Endothelial cell of umbilical vein (primary cell): ENCODE results near the gene STOML3. TPM values are rescaled to one million over a fixed set of nuclear protein-coding genes. Genes with fewer than 3 reads are reported as not detected.

Experiments used
- BruUV-seq: library from RNA; stranded (reverse); fragments of 400-500 nt; replicated peaks from 2 replicates; lab custom pipeline; 2021; lab: Mats Ljungman, UMichigan
- CTCF ChIA-PET: fragments of 300-600, 350-600 bp; sonication (Branson Sonifier 250); formaldehyde crosslinking; loops from one replicate; lab custom pipeline; 2021; ENCODE audit warnings: antibody characterized with exemption, inconsistent platforms; lab: Charles Lee
- POLR2A ChIA-PET: fragments of 300-600, 350-600 bp; sonication (Branson Sonifier 250); formaldehyde crosslinking; loops from one replicate; lab custom pipeline; 2021; ENCODE audit warnings: antibody characterized with exemption, inconsistent platforms; lab: Charles Lee
- DNase-seq: peaks from one replicate; pipeline ENCODE4 v3.0.0-alpha.2; 2011; ENCODE audit warnings: low read depth, low spot score
- FAIRE-seq: peaks from 2 replicates; lab custom pipeline; 2011; peaks lifted over from hg19 to GRCh38; lab: Jason Lieb, UNC
- H2AFZ ChIP-seq: 2 replicates; pipeline ENCODE4 v1.6.0; 2012; ENCODE audit warnings: low read depth, low read length, control low read depth, inconsistent platforms
- H3K27ac ChIP-seq: 2 replicates; pipeline ENCODE4 v1.5.1; 2011; ENCODE audit warnings: low read depth, mild to moderate bottlenecking, control low read depth, low read length, moderate library complexity; ENCODE audit not compliant: insufficient read depth
- H3K27me3 ChIP-seq, 2 experiments: 2 replicates each; pipeline versions ENCODE4 v1.6.0 to v1.6.1; 2011; ENCODE audit warnings: low read length in 2 of 2, mixed read lengths in 1 of 2; ENCODE audit not compliant: control insufficient read depth in 2 of 2, insufficient read depth in 2 of 2
- H3K36me3 ChIP-seq, 2 experiments: 2 replicates in 1 of 2; 3 replicates in 1 of 2; pipeline ENCODE4 v1.5.1; 2011; ENCODE audit warnings: low read length in 2 of 2, mild to moderate bottlenecking in 1 of 2, moderate library complexity in 1 of 2; ENCODE audit not compliant: control insufficient read depth in 2 of 2, insufficient read depth in 2 of 2; ENCODE audit errors: extremely low read depth in 1 of 2
- H3K4me1 ChIP-seq: 3 replicates; pipeline ENCODE4 v1.5.1; 2011; ENCODE audit warnings: mild to moderate bottlenecking, low read length; ENCODE audit not compliant: control insufficient read depth, insufficient read depth; ENCODE audit errors: extremely low read depth
- H3K4me2 ChIP-seq: 2 replicates; pipeline ENCODE4 v1.6.1; 2011; ENCODE audit warnings: low read length, control low read depth, mixed read lengths; ENCODE audit not compliant: insufficient read depth
- H3K4me3 ChIP-seq, 3 experiments: fragments of 200-600 bp in 1 of 3; sonication (generic), shearing (Covaris generic) in 1 of 3; replicated peaks in 1 of 3; 2 replicates each; pipeline ENCODE4 v1.5.1; 2011 to 2016; ENCODE audit warnings: control low read depth in 3 of 3, low read length in 3 of 3, mild to moderate bottlenecking in 2 of 3, inconsistent platforms in 1 of 3, low read depth in 1 of 3, moderate library complexity in 1 of 3; ENCODE audit not compliant: insufficient read depth in 1 of 3
- H3K79me2 ChIP-seq: 2 replicates; pipeline ENCODE4 v1.6.0; 2012; ENCODE audit warnings: low read length, inconsistent platforms; ENCODE audit not compliant: control insufficient read depth, insufficient read depth
- H3K9ac ChIP-seq: replicated peaks from 2 replicates; pipeline ENCODE3; 2011; ENCODE audit warnings: low read length, control low read depth; ENCODE audit not compliant: insufficient read depth; ENCODE audit errors: extremely low read depth
- H3K9me1 ChIP-seq: replicated peaks from 3 replicates; pipeline ENCODE4 v1.6.0; 2011; ENCODE audit warnings: mild to moderate bottlenecking, low read length; ENCODE audit not compliant: control insufficient read depth, insufficient read depth; ENCODE audit errors: extremely low read depth
- H3K9me3 ChIP-seq: replicated peaks from 2 replicates; pipeline ENCODE4 v1.5.1; 2012; ENCODE audit warnings: low read length, inconsistent platforms; ENCODE audit not compliant: control insufficient read depth, insufficient read depth
- H4K20me1 ChIP-seq: replicated peaks from 2 replicates; pipeline ENCODE3; 2011; ENCODE audit warnings: mild to moderate bottlenecking, low read length; ENCODE audit not compliant: control insufficient read depth, insufficient read depth; ENCODE audit errors: extremely low read depth
- EZH2 ChIP-seq: IDR thresholded peaks from 2 replicates; pipeline ENCODE4 v1.6.1; 2012; ENCODE audit warnings: borderline replicate concordance, low read depth, mild to moderate bottlenecking, moderate library complexity, low read length, inconsistent platforms; ENCODE audit not compliant: severe bottlenecking
- FOS ChIP-seq: IDR thresholded peaks from 2 replicates; pipeline ENCODE4 v1.6.1; 2011; ENCODE audit warnings: mild to moderate bottlenecking, low read length, moderate library complexity, borderline replicate concordance; ENCODE audit not compliant: insufficient read depth
- GATA2 ChIP-seq: IDR thresholded peaks from 2 replicates; pipeline ENCODE4 v1.7.0; 2011; ENCODE audit warnings: low read depth, mild to moderate bottlenecking, moderate library complexity, mixed read lengths, low read length; ENCODE audit not compliant: insufficient read length, insufficient read depth
- JUN ChIP-seq: IDR thresholded peaks from 2 replicates; pipeline ENCODE4 v1.6.1; 2011; ENCODE audit warnings: borderline replicate concordance, low read depth; ENCODE audit not compliant: insufficient read length, insufficient read depth
- MYC ChIP-seq: IDR thresholded peaks from one replicate; pipeline ENCODE4 v1.6.1; 2011; ENCODE audit warnings: mild to moderate bottlenecking, low read depth, low read length
- POLR2A ChIP-seq: IDR thresholded peaks from 2 replicates; pipeline ENCODE4 v1.6.1; 2012; ENCODE audit warnings: low read depth, mild to moderate bottlenecking, control low read depth, low read length
- POLR2AphosphoS5 ChIP-seq: IDR thresholded peaks from 2 replicates; pipeline ENCODE4 v1.6.1; 2012; ENCODE audit warnings: low read depth, mild to moderate bottlenecking, control low read depth, low read length, moderate library complexity; ENCODE audit not compliant: insufficient read depth
- dilution Hi-C: fragments of 300-500 bp; cut with MboI; formaldehyde crosslinking; loops from one replicate; pipeline ENCODE4 v1.15.0; 2019; ENCODE audit warnings: low sequenced_read_pairs; ENCODE audit not compliant: extremely low pct_ligation_motif_present
- intact Hi-C: fragments of 100-400 bp; cut with micrococcal nuclease; formaldehyde crosslinking; loops from one replicate; pipeline ENCODE4 v1.10.0; 2022
- polyA plus RNA-seq, 4 experiments: library from polyadenylated mRNA; depleted of rRNA in 3 of 4; stranded (reverse) in 3 of 4; unstranded in 1 of 4; fragments of >200 nt; gene quantifications; 2 replicates each; pipeline versions ENCODE4 v1.2.1 to v1.2.3, GENCODE V29; 2011 to 2012; ENCODE audit warnings: missing spikeins in 1 of 4
- total RNA-seq: library from RNA; stranded (reverse); gene quantifications from 2 replicates; pipeline ENCODE4 v1.2.3, GENCODE V29; 2021
- TF ChIP-seq, protein P1 (sequence below), 2 donors: IDR thresholded peaks; 1 replicate in 1 of 2; 2 replicates in 1 of 2; pipeline ENCODE4 v1.5.1; 2011; ENCODE audit warnings: low read length in 2 of 2, mild to moderate bottlenecking in 2 of 2, moderate library complexity in 2 of 2, control low read depth in 1 of 2, inconsistent platforms in 1 of 2, low read depth in 1 of 2; ENCODE audit not compliant: insufficient read depth in 1 of 2; ENCODE audit errors: extremely low read depth in 1 of 2
- TF ChIP-seq, protein P2 (sequence below): IDR thresholded peaks from 2 replicates; pipeline ENCODE4 v1.6.1; 2011; ENCODE audit not compliant: insufficient read depth, insufficient read length

STOML3 gene
- total and polyA plus RNA-seq, 2 donors (not counting 3 experiments of a cell fraction or from before 2014, with no cell fraction given): not detected

DNA sequence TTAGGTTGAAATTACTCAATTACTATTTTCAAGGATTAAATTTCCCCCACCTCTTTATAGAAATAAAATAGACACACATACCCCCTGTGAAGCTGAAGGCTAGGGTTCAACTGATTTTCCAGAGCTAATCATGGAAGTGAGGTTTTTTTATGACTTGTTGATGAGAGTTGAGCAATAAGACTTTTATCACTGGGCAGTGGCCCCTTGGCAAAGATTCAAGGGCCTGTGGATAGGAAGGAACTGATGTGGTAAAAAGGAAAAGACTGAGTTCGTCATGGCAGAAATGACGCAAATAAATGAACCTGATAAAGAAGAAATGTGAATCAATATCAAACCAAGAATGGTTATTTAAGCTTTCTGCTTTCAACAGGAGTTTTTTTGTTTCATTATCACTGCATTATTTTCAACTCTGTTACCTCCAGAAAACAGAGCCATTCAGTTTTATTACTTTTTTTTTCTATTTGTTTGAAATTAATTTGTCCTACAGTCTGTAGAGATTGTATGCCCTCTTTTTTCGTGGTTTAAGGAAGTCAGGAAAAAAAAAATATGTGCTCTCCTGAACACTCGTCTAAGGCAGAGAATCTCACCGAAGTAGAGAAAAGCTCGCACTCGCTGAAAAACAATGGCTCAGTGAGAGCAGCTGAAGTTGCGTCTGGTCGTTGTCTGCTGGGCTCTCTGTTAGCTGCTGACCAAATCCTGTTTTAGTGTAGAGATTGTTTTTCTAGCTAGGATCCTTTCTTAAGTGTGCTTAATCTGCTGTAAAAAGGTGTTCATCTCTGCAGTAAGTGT lies 38.9 kb downstream of the STOML3 start:
- dilution Hi-C loops (no loop called here), intact Hi-C loops (loop anchor here (10.0 kb wide), 1 partner anchor 427 kb away; no protein-coding TSS in a partner anchor)
- H3K36me3 ChIP-seq: no peaks in the 10 kb centered on the region
- H3K4me1 ChIP-seq: peaks cover 9% of the 10 kb centered on the region
- peak overlapping the region; percentile 70 for H2AFZ ChIP-seq
- no peaks in the 10 kb centered on the region for H3K79me2 ChIP-seq
- CTCF ChIA-PET: interaction anchor here (0.8 to 1.5 kb wide), 4 partner anchors 10 to 661 kb away, joined by 3 read pairs; no protein-coding TSS in a partner anchor
- no peaks in the 10 kb centered on the region for H4K20me1 ChIP-seq
- H3K9me1 ChIP-seq: no peaks in the 10 kb centered on the region
- peak overlapping the region; percentile 82 for H3K4me2 ChIP-seq
- H3K9me3 ChIP-seq: no peaks in the 10 kb centered on the region
- H3K27ac ChIP-seq: no peak overlapping the region
- no peak overlapping the region for H3K9ac ChIP-seq
- TF ChIP-seq EZH2 (no peak), JUN (no peak), POLR2AphosphoS5 (no peak), MYC (no peak), FOS (no peak), POLR2A (no peak), GATA2 (no peak)
- TF ChIP-seq, protein P1, sequence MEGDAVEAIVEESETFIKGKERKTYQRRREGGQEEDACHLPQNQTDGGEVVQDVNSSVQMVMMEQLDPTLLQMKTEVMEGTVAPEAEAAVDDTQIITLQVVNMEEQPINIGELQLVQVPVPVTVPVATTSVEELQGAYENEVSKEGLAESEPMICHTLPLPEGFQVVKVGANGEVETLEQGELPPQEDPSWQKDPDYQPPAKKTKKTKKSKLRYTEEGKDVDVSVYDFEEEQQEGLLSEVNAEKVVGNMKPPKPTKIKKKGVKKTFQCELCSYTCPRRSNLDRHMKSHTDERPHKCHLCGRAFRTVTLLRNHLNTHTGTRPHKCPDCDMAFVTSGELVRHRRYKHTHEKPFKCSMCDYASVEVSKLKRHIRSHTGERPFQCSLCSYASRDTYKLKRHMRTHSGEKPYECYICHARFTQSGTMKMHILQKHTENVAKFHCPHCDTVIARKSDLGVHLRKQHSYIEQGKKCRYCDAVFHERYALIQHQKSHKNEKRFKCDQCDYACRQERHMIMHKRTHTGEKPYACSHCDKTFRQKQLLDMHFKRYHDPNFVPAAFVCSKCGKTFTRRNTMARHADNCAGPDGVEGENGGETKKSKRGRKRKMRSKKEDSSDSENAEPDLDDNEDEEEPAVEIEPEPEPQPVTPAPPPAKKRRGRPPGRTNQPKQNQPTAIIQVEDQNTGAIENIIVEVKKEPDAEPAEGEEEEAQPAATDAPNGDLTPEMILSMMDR (IDR thresholded peaks at IDR 0.05; ENCODE audit: extremely low read depth in 1 of 2, insufficient read depth in 1 of 2, low read depth in 1 of 2, low read length in 2 of 2): no peak
- TF ChIP-seq, protein P2, sequence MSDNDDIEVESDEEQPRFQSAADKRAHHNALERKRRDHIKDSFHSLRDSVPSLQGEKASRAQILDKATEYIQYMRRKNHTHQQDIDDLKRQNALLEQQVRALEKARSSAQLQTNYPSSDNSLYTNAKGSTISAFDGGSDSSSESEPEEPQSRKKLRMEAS: no peak
- BruUV-seq: no TSS peak
- DNase-seq (peak; percentile 78), FAIRE-seq (peak; percentile 78)
- POLR2A ChIA-PET: no interaction called here
- H3K4me3 ChIP-seq: peak overlapping the region in 2 of 3 experiments; percentile 25 to 56
- no peaks in the 10 kb centered on the region for H3K27me3 ChIP-seq
